HFFc6 (cell line): ENCODE data around the gene C1QTNF9. TPM values are rescaled to one million over a fixed set of nuclear protein-coding genes. Genes with fewer than 3 reads are reported as not detected.
"Not testable (repeated sequence)": the region's sequence is repeated elsewhere in the genome, so short reads cannot be mapped to it uniquely, and the experiment has no call there.

Source experiments
- DNase-seq: peaks from one replicate; pipeline ENCODE4 v3.0.0-alpha.2; 2018
- H3K27ac Mint-ChIP-seq: 2 replicates; pipeline ENCODE4 v1.8.0; 2020; ENCODE audit warnings: mild to moderate bottlenecking, mixed read lengths
- H3K27me3 Mint-ChIP-seq: 2 replicates; pipeline ENCODE4 v1.8.0; 2021; ENCODE audit warnings: mild to moderate bottlenecking, moderate library complexity, mixed read lengths; ENCODE audit not compliant: insufficient read depth
- H3K36me3 Mint-ChIP-seq: 2 replicates; pipeline ENCODE4 v1.8.0; 2021; ENCODE audit warnings: low read depth, mixed read lengths
- H3K4me1 Mint-ChIP-seq: 2 replicates; pipeline ENCODE4 v1.8.0; 2020; ENCODE audit warnings: low read depth, mixed read lengths
- H3K4me3 Mint-ChIP-seq: 2 replicates; pipeline ENCODE4 v1.8.0; 2020; ENCODE audit warnings: mild to moderate bottlenecking, moderate library complexity, mixed read lengths
- H3K9me3 Mint-ChIP-seq: 2 replicates; pipeline ENCODE4 v1.8.0; 2020; ENCODE audit warnings: mild to moderate bottlenecking, mixed read lengths
- CTCF ChIP-seq: fragments of 200-600 bp; sonication (generic); IDR thresholded peaks from 2 replicates; pipeline ENCODE4 v1.5.0; 2021; ENCODE audit warnings: antibody characterized with exemption, mild to moderate bottlenecking
- total RNA-seq, 6 experiments: library from RNA; stranded (reverse); fragmentation: NEBNext Ultra II Directional; extraction: Animal tissue kit (Norgen Biotek cat#: 25700); gene quantifications; 2 replicates in 1 of 6; 3 replicates in 5 of 6; pipeline ENCODE4 v1.2.3, GENCODE V29; 2021

The C1QTNF9 gene
- total RNA-seq, 6 experiments from 2014 or later, result not detected

GRCh38 chr13:24360106-24360505 lies 50.7 kb downstream of the C1QTNF9 start:
- Mint-ChIP-seq H3K4me3 (no peak overlapping the region), H3K27me3 (peaks cover 11% of the 10 kb centered on the region), H3K27ac (no peak overlapping the region), H3K4me1 (no peaks in the 10 kb centered on the region), H3K9me3 (no peaks in the 10 kb centered on the region), H3K36me3 (no peaks in the 10 kb centered on the region)
- no peak for DNase-seq
- no peak for TF ChIP-seq CTCF

GRCh38 chr13:24361113-24361512 lies 51.7 kb downstream of the C1QTNF9 start:
- Mint-ChIP-seq H3K27ac (no peak overlapping the region), H3K27me3 (peaks cover 13% of the 10 kb centered on the region)

GRCh38 chr13:24361852-24362366 lies 52.5 kb downstream of the C1QTNF9 start:
- no peaks in the 10 kb centered on the region for H3K36me3 Mint-ChIP-seq
- DNase-seq, result no peak
- H3K27me3 Mint-ChIP-seq, result peaks cover 16% of the 10 kb centered on the region
- no peak overlapping the region for H3K27ac Mint-ChIP-seq
- H3K9me3 Mint-ChIP-seq, result no peaks in the 10 kb centered on the region
- no peaks in the 10 kb centered on the region for H3K4me1 Mint-ChIP-seq
- no peak overlapping the region for H3K4me3 Mint-ChIP-seq
- TF ChIP-seq CTCF, result no peak

More at GRCh38 chr13:24361113-24361512, 51.7 kb downstream of the C1QTNF9 start:
- DNase-seq, result no peak
- no peaks in the 10 kb centered on the region for H3K9me3 Mint-ChIP-seq
- no peak overlapping the region for H3K4me3 Mint-ChIP-seq
- TF ChIP-seq CTCF, result no peak
- H3K36me3 Mint-ChIP-seq, result no peaks in the 10 kb centered on the region
- no peaks in the 10 kb centered on the region for H3K4me1 Mint-ChIP-seq

- Mint-ChIP-seq H3K27me3 (peaks cover 19% of the 10 kb centered on the region), H3K4me3 (no peak overlapping the region), H3K27ac (no peak overlapping the region), H3K4me1 (no peaks in the 10 kb centered on the region), H3K9me3 (no peaks in the 10 kb centered on the region), H3K36me3 (no peaks in the 10 kb centered on the region)
- no peak for DNase-seq
- no peak for TF ChIP-seq CTCF
These were observed 53.1 kb downstream of the C1QTNF9 start for GRCh38 chr13:24362435-24362952.

- Mint-ChIP-seq H3K4me3 (no peak overlapping the region), H3K36me3 (no peaks in the 10 kb centered on the region), H3K27ac (no peak overlapping the region), H3K9me3 (no peaks in the 10 kb centered on the region), H3K27me3 (peaks cover 24% of the 10 kb centered on the region), H3K4me1 (no peaks in the 10 kb centered on the region)
- TF ChIP-seq CTCF, result no peak
- no peak for DNase-seq
These were observed 55.8 kb downstream of the C1QTNF9 start for GRCh38 chr13:24365191-24365590.

- not testable (repeated sequence) for H3K4me1 Mint-ChIP-seq, H3K4me3 Mint-ChIP-seq
These were observed 56.9 kb downstream of the C1QTNF9 start for GRCh38 chr13:24366315-24366714.

GRCh38 chr13:24371273-24371672 lies 61.9 kb downstream of the C1QTNF9 start:
- H3K4me1 Mint-ChIP-seq, DNase-seq, H3K36me3 Mint-ChIP-seq, H3K9me3 Mint-ChIP-seq, H3K27ac Mint-ChIP-seq, H3K4me3 Mint-ChIP-seq: not testable (repeated sequence)
- peaks cover 32% of the 10 kb centered on the region for H3K27me3 Mint-ChIP-seq

More at GRCh38 chr13:24366315-24366714, 56.9 kb downstream of the C1QTNF9 start:
- H3K27me3 Mint-ChIP-seq, result peaks cover 30% of the 10 kb centered on the region
- not testable (repeated sequence) for H3K9me3 Mint-ChIP-seq, DNase-seq, H3K36me3 Mint-ChIP-seq, H3K27ac Mint-ChIP-seq
